ENCODE results near the gene NRG3. TPM values are rescaled to one million over a fixed set of nuclear protein-coding genes. Genes with fewer than 3 reads are reported as not detected.

Gene NRG3
- total and polyA plus RNA-seq, 11 donors = 0.11 to 0.41 (median 0.27) TPM; not detected in 7

- ATAC-seq (no peak), DNase-seq (no peak)
- H3K9me3 ChIP-seq = peaks cover 0 to 22% (median 0%) of the 10 kb centered on the region in 12 donors
- TF ChIP-seq POLR2A (IDR thresholded peaks at IDR 0.05) = no peak
- no peak for TF ChIP-seq CTCF (IDR thresholded peaks at IDR 0.05)
- no peak overlapping the region for H3K27ac ChIP-seq
- H3K27me3 ChIP-seq = no peaks in the 10 kb centered on the region
- no peaks in the 10 kb centered on the region for H3K4me1 ChIP-seq
- WGBS, 4 donors = 59 to 63% (median 59%) methylated on average over 2 of the region's 2 CpGs
- H3K4me3 ChIP-seq = no peak overlapping the region
- H3K36me3 ChIP-seq = no peaks in the 10 kb centered on the region
- intact Hi-C loops (cut with DNase I) = no loop called here
These were observed 253.5 kb downstream of the NRG3 start for GRCh38 chr10:82128527-82128926.

GRCh38 chr10:82136103-82136502 lies 261.1 kb downstream of the NRG3 start:
- no peaks in the 10 kb centered on the region for H3K4me1 ChIP-seq
- 50 to 77% (median 65%) methylated on average over 1 of the region's 1 CpG for WGBS, 4 donors
- DNase-seq (no peak), ATAC-seq (no peak)
- H3K9me3 ChIP-seq = peaks cover 0 to 23% (median 0%) of the 10 kb centered on the region in 12 donors
- H3K36me3 ChIP-seq = no peaks in the 10 kb centered on the region
- no peak overlapping the region for H3K27ac ChIP-seq
- no peaks in the 10 kb centered on the region for H3K27me3 ChIP-seq
- H3K4me3 ChIP-seq = no peak overlapping the region
- intact Hi-C loops (cut with DNase I) = no loop called here
- no peak for TF ChIP-seq POLR2A (IDR thresholded peaks at IDR 0.05)
- TF ChIP-seq CTCF (IDR thresholded peaks at IDR 0.05) = no peak

- TF ChIP-seq POLR2A (IDR thresholded peaks at IDR 0.05) (no peak), CTCF (IDR thresholded peaks at IDR 0.05) (no peak)
- intact Hi-C loops (cut with DNase I) = no loop called here
- Histone ChIP-seq H3K4me3 (no peak overlapping the region), H3K36me3 (no peaks in the 10 kb centered on the region), H3K27me3 (no peaks in the 10 kb centered on the region), H3K4me1 (no peaks in the 10 kb centered on the region), H3K9me3 (no peaks in the 10 kb centered on the region), H3K27ac (no peak overlapping the region)
- 59 to 81% (median 78%) methylated on average over 3 of the region's 3 CpGs for WGBS, 4 donors
- ATAC-seq (no peak), DNase-seq (no peak)
These were observed 269.2 kb downstream of the NRG3 start for GRCh38 chr10:82144153-82144552.

- Histone ChIP-seq H3K4me1 (no peaks in the 10 kb centered on the region), H3K36me3 (no peaks in the 10 kb centered on the region), H3K27ac (no peak overlapping the region), H3K4me3 (no peak overlapping the region), H3K9me3 (no peaks in the 10 kb centered on the region), H3K27me3 (no peaks in the 10 kb centered on the region)
- ATAC-seq = no peak
- no peak for DNase-seq
- WGBS, 4 donors = 45 to 63% (median 60%) methylated on average over 1 of the region's 1 CpG
- TF ChIP-seq CTCF (IDR thresholded peaks at IDR 0.05) (no peak), POLR2A (IDR thresholded peaks at IDR 0.05) (no peak)
- intact Hi-C loops (cut with DNase I) = no loop called here
These were observed 273.8 kb downstream of the NRG3 start for GRCh38 chr10:82148764-82149163.
